ENCODE results near the gene CA7.
"Not testable (repeated sequence)": the region's sequence is repeated elsewhere in the genome, so short reads cannot be mapped to it uniquely, and the experiment has no call there.

CA7 gene

GRCh38 chr16:66846831-66847230, 2.6 kb downstream of the CA7 start:
- DNase-seq (ENCODE audit: low spot score) = no peak

DNA sequence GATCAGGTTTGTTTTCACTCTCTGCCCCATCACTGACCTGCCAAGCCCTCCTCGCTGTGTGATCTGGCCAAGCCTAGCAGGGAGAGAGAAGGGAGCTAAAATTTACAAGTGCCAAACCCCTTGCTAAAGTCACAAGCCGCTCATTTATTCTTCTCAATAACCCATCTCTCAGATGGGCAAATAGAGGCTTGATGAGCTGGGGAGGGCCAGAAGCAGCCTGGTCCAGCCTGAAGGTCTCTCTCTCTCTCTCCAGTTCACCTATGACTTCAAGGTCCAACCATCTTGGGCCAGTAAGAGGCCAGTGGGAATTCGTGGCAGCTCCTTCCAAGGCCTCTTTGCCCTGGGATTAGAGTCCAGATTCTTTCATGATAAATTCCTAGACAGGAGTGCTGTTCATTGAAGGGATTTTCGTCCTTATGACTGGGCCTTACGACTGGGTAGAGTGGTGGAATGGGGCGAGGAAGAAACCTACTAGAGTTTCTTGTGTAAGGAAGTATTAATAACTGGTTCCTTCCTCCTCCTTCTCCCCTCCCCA, 3.4 kb downstream of the CA7 start:
- no peak for DNase-seq (ENCODE audit: low spot score)

DNA sequence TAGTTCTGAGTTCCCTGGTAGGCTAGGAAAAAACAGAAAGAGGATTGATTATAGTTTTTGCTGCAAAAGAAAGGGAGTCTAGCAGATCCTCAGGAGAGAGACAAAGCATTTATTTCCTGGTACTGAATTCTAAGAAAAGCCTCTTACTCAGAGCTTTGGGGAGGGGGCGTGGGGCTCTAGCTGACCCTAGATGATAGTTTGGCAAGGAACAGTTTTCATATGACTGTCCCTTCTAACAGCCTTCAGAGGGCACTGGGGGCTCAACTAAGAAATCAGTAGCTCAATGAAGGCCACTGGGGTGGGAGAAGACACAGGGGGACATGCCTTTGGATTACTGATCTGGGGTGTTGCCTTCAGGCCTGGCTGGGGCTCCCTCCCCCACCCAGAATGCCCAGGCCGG, 4.0 kb downstream of the CA7 start:
- DNase-seq (ENCODE audit: low spot score) = no peak

DNA sequence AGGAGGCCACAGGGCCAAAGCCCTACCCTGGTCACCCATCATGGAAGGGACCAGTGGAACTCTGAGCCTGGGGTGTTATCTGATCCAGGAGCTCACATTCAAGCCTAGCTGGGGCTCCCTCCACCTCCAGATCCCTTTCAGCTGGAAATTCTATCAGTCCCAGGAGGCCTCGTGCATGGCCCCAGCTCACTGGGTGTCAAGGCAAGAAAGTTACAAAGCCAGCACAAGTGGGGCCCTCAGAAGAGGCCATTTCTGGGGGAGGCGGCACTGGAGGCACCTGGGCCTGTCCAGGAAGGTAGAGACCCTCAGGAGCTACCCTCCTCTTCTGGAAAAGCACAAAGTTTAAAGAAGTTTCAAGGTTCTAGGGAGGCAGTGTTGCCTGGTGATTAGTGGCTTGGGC, 4.8 kb downstream of the CA7 start:
- no peak for DNase-seq (ENCODE audit: low spot score)

DNA sequence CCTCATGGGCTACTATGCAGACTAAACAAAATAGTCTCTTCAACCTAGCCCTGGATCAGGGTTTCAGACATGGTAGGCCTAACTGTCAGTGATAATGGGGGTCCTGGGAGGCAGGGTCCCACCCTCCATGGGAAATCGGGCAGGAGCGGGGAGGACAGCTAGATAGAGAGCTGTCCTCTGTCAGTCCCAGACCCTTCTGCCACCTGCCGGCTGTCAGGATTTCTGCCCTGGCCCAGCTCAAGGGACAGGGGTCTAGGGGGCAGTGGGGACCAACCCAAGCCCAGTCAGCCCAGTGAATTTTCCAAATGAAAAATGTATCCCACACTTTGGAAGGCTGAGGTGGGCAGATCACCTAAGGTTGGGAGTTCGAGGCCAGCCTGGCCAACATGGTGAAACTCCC, 5.3 kb downstream of the CA7 start:
- DNase-seq (ENCODE audit: low spot score) = no peak

DNA sequence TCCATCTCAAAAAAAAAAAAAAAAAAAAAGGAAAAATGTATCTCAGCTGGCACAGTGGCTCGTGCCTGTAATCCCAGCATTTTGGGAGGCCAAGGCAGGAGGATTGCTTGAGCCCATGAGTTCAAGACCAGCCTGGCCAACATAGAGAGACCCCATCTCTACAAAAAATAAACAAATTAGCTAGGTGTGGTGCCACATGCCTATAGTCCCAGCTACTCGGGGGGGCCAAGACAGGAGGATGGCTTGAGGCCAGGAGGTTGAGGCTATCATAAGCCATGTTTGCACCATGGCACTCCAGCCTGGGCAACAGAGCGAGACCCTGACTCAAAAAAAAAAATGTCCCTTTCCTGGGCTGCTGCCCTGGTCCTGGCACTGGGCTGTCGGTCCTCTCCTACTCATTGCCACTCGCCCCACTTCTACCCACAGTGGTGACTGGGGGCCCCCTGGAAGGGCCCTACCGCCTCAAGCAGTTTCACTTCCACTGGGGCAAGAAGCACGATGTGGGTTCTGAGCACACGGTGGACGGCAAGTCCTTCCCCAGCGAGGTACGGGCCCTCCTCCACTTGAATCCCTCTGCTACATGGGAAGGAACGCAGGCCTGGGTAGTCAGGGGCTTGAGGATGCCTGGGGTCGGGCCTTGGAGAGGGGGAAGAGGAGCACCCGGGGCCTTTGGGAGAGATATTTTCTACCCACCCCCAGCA, 6.1 kb downstream of the CA7 start:
- DNase-seq (ENCODE audit: low spot score) = no peak

GRCh38 chr16:66851166-66851964, 7.2 kb downstream of the CA7 start:
- DNase-seq (ENCODE audit: low spot score) = no peak

- no peak for DNase-seq (ENCODE audit: low spot score)
Measured at GRCh38 chr16:66853261-66854139, 9.3 kb downstream of the CA7 start.

- no peak for DNase-seq (ENCODE audit: low spot score)
Measured at GRCh38 chr16:66856184-66856730, 12.0 kb downstream of the CA7 start.

DNA sequence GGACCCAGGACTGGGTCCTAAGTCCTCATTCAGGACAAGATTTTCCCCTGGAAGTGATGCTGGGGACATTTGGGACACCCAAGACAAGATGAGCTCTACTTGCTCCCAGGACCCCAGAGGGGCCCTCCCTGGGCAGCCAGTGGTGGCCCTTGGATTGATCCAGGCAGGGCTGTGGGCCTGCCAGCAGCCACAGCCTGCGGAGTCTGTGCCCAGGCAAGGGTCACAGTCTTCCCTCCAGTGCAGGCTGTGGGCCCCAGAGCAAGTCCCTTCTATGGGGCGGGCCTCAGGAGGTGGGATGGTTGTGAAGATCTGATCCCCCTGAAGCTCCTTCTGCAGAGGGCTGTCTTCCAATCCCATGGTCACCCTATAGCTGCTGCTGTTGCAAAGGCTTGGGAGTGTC, 12.6 kb downstream of the CA7 start:
- no peak for DNase-seq (ENCODE audit: low spot score)

GRCh38 chr16:66857437-66857836, 13.2 kb downstream of the CA7 start:
- no peak for DNase-seq (ENCODE audit: low spot score)

GRCh38 chr16:66858740-66859396, 14.7 kb downstream of the CA7 start:
- DNase-seq (ENCODE audit: low spot score) = no peak

GRCh38 chr16:66859397-66860068, 15.3 kb downstream of the CA7 start:
- no peak for DNase-seq (ENCODE audit: low spot score)

GRCh38 chr16:66862023-66862520, 17.9 kb downstream of the CA7 start:
- no peak for DNase-seq (ENCODE audit: low spot score)

DNA sequence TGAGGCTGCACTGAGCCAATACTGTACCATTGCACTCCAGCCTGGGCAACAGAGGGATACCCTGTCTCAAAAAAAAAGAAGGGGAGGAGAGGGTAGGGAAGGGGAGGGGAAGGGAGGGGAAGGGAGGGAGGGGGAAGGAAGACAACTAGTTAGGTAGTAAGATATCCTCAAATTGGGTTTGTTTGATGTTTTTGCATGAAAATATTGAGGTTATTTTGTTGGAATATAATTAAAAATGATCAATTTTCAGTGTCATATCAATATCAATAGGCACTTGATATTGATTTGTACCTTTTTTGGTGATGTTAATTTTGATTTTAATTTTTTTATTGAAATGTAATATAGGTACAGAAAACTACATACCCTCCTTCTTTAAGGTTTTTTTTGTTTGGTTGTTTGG, 19.5 kb downstream of the CA7 start:
- DNase-seq (ENCODE audit: low spot score) = no peak

DNA sequence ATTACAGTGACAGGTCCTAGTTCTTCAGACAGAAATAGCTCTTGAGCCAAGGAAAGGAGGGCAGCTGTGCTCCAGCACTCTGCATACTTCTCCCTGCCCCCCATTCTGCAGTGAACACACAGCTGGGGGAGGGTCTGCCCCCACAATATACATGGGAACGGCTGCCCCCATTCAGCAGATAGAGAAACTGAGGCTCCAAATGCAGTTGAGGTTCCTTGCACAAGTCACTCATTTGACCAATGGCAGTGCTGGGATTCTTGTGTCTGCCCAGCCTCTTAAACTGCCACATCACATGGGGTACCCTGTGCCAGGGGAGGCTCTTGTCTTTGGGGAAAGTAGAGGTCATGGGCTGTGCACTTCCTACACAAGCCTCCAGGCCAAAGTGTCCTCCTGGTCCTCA, 25.2 kb downstream of the CA7 start:
- no peak for DNase-seq (ENCODE audit: low spot score)

DNA sequence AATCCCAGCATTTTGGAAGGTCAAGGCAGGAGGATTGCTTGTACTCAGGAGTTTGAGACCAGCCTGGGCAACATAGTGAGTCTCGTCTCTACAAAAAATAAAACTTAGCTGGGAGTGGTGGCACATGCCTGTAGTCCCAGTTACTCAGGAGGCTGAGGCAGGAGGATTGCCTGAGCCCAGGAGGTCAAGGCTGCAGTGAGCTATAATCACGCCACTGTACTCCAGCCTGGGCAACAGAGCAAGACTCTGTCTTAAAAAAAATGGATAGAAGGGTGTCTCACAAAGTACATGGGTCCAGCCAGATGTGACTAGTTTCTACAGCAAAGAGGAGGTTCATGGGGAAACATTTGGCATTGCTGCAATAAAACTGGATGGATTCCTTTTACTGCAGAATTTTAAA, 27.1 kb downstream of the CA7 start:
- DNase-seq (ENCODE audit: low spot score) = not testable (repeated sequence)

GRCh38 chr16:66871840-66872239, 27.6 kb downstream of the CA7 start:
- DNase-seq (ENCODE audit: low spot score) = no peak

DNA sequence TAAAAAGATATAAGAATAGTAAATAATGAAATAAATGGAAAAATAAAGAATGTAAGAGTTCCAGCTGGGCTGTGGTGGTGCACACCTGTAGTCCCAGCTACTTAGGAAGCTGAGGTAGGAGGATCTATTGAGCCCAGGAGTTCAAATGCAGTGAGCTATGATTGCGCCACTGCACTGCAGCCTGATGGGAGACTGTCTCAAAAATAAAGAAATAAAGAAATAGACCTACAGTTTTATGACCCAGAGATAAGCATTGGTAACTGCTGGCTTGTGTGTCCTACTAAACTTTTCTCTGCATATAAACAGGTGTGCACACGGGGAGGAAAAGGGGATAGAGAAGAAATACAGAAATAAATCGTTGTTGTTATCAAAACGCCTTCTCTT, 28.3 kb downstream of the CA7 start:
- no peak for DNase-seq (ENCODE audit: low spot score)

DNA sequence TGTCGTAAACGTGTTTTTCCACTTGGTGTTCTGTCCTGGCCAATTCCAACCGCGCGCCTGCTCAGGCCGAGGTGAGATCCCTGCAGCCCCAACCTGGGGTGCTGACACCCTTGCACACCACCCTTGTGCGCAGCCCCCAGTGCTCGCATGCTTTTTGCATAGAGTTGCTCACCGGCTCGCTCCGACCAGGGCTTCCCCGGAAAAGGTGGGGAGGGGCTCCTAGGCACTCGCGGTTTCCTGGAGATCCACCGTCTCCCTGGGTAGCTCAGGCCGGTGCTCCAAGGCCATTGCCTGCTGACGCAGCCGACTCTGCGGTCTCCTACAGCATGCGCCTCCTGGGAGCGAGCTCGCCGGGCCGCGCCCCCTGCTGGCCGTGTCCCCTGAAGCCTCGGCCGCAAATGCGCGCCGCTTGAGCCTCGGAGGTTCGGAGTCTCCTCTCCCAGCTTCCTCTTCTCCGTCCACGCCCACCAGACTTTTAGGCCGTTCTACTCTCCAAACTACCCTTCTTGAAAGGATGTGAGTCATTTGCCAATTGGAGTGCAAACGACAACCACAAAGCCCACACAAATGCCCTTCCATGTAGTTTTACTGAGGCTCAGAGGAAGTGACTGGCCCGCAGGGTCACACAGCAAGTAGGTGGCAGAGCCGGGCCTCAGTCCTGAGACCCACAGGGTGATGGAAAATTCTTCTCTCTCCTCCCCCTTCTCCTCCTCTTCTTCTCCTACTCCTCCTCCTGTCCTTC, 28.9 kb downstream of the CA7 start:
- DNase-seq (ENCODE audit: low spot score) = peak; percentile 93

Data from CD4-positive, alpha-beta T cell treated with Interleukin-15 for 4 hours (primary cell).